ENCODE data around the gene RESP18.

- TF ChIP-seq CTCF (IDR thresholded peaks at IDR 0.05) = no peak
- TF ChIP-seq POLR2A (IDR thresholded peaks at IDR 0.05) = no peak
- peak; percentile 45 for TF ChIP-seq POLR2AphosphoS5 (IDR thresholded peaks at IDR 0.05)
These were observed 46.6 kb downstream of the RESP18 start for GRCh38 chr2:219285894-219286425.
